HL-60 (cell line): ENCODE results near the gene ZNF350.
"Not testable (repeated sequence)": the region's sequence is repeated elsewhere in the genome, so short reads cannot be mapped to it uniquely, and the experiment has no call there.

ENCODE experiments used
- DNase-seq, 2 experiments: peaks; one replicate each; pipeline ENCODE4 v3.0.0-alpha.2; 2010 to 2020; ENCODE audit warnings: low read depth in 1 of 2, low spot score in 1 of 2
- H3K27ac ChIP-seq: fragments of 250-450 bp; sonication (Bioruptor Pico); replicated peaks from 2 replicates; pipeline ENCODE4 v1.5.1; 2020; ENCODE audit warnings: mild to moderate bottlenecking, moderate library complexity
- H3K27me3 ChIP-seq: fragments of 250-450 bp; sonication (Bioruptor Pico); 2 replicates; pipeline ENCODE4 v1.5.1; 2021; ENCODE audit warnings: mild to moderate bottlenecking, moderate library complexity; ENCODE audit not compliant: insufficient read depth, poor library complexity, severe bottlenecking
- H3K4me3 ChIP-seq: replicated peaks from 2 replicates; pipeline ENCODE4 v1.5.1; 2011; ENCODE audit warnings: mild to moderate bottlenecking, control low read depth, low read length; ENCODE audit not compliant: insufficient read depth
- GABPA ChIP-seq: IDR thresholded peaks from 2 replicates; pipeline ENCODE4 v1.6.1; 2012; ENCODE audit warnings: low read depth
- POLR2AphosphoS5 ChIP-seq: IDR thresholded peaks from 2 replicates; pipeline ENCODE4 v1.6.1; 2012; ENCODE audit warnings: low read depth
- SPI1 ChIP-seq: IDR thresholded peaks from 2 replicates; pipeline ENCODE4 v1.6.1; 2012; ENCODE audit warnings: low read depth, mild to moderate bottlenecking, borderline replicate concordance
- TF ChIP-seq, protein P1 (sequence below): IDR thresholded peaks from 2 replicates; pipeline ENCODE4 v1.6.1; 2012; ENCODE audit warnings: low read depth; ENCODE audit not compliant: insufficient replicate concordance
- TF ChIP-seq, protein P2 (sequence below): IDR thresholded peaks from one replicate; pipeline ENCODE4 v1.5.1; 2011; ENCODE audit warnings: low read length, control low read depth, inconsistent platforms; ENCODE audit not compliant: insufficient read depth

The ZNF350 gene

DNA sequence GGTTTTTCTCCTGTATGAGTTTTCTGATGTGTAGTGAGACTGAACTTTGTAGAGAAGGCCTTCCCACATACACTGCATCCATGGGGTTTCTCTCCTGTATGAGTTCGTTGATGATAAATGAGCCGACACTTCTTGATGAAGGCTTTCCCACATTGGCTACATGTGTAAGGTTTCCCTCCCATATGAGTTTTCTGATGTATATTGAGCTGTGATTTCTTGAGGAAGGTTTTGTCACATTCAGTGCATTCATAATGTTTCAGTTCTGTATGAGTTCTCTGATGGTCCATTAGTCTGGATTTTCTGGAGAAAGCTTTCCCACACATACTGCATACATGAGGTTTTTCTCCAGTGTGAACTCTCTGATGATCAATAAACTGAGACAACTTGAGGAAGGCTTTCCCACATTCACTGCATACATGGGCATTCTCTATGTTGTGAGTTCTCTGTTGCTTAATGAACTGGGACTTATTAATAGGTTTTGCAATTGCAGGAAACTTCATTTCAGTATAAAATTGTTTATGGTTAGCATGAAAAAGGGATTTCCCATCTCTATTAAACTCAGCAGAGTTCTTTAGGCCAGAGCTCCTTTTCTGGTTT lies 7.5 kb upstream of the ZNF350 start:
- DNase-seq = no peak
- Histone ChIP-seq H3K27ac (no peak overlapping the region), H3K27me3 (no peaks in the 10 kb centered on the region), H3K4me3 (no peak overlapping the region)
- TF ChIP-seq, protein P1, sequence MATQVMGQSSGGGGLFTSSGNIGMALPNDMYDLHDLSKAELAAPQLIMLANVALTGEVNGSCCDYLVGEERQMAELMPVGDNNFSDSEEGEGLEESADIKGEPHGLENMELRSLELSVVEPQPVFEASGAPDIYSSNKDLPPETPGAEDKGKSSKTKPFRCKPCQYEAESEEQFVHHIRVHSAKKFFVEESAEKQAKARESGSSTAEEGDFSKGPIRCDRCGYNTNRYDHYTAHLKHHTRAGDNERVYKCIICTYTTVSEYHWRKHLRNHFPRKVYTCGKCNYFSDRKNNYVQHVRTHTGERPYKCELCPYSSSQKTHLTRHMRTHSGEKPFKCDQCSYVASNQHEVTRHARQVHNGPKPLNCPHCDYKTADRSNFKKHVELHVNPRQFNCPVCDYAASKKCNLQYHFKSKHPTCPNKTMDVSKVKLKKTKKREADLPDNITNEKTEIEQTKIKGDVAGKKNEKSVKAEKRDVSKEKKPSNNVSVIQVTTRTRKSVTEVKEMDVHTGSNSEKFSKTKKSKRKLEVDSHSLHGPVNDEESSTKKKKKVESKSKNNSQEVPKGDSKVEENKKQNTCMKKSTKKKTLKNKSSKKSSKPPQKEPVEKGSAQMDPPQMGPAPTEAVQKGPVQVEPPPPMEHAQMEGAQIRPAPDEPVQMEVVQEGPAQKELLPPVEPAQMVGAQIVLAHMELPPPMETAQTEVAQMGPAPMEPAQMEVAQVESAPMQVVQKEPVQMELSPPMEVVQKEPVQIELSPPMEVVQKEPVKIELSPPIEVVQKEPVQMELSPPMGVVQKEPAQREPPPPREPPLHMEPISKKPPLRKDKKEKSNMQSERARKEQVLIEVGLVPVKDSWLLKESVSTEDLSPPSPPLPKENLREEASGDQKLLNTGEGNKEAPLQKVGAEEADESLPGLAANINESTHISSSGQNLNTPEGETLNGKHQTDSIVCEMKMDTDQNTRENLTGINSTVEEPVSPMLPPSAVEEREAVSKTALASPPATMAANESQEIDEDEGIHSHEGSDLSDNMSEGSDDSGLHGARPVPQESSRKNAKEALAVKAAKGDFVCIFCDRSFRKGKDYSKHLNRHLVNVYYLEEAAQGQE = no peak
- TF ChIP-seq GABPA = no peak
- TF ChIP-seq, protein P2, sequence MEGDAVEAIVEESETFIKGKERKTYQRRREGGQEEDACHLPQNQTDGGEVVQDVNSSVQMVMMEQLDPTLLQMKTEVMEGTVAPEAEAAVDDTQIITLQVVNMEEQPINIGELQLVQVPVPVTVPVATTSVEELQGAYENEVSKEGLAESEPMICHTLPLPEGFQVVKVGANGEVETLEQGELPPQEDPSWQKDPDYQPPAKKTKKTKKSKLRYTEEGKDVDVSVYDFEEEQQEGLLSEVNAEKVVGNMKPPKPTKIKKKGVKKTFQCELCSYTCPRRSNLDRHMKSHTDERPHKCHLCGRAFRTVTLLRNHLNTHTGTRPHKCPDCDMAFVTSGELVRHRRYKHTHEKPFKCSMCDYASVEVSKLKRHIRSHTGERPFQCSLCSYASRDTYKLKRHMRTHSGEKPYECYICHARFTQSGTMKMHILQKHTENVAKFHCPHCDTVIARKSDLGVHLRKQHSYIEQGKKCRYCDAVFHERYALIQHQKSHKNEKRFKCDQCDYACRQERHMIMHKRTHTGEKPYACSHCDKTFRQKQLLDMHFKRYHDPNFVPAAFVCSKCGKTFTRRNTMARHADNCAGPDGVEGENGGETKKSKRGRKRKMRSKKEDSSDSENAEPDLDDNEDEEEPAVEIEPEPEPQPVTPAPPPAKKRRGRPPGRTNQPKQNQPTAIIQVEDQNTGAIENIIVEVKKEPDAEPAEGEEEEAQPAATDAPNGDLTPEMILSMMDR = no peak
- no peak for TF ChIP-seq POLR2AphosphoS5
- TF ChIP-seq SPI1 = no peak

GRCh38 chr19:51993422-51993821 lies 6.8 kb upstream of the ZNF350 start:
- no peak for DNase-seq
- Histone ChIP-seq H3K27ac (no peak overlapping the region), H3K27me3 (no peaks in the 10 kb centered on the region), H3K4me3 (no peak overlapping the region)
- TF ChIP-seq, protein P2 = no peak

DNA sequence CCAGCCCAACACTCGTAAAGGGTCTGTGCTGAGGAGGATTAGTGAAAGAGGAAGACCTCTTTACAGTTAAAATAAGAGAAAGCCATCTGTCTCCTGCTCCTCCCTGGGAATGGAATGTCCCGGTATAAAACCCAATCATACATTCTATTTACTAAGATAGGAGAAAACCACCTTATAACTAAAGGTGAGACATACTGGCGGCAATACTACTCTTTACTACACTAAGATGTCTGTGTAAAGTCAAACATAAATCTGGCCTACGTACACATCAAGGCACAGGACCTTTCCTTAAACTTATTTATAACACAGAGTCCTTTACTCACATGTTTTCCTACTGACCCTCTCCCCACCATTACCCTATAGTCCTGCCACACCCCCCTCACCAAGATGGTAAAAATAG lies 3.3 kb downstream of the ZNF350 start:
- no peak for TF ChIP-seq SPI1
- no peak for TF ChIP-seq POLR2AphosphoS5
- TF ChIP-seq, protein P2 = no peak
- TF ChIP-seq GABPA = no peak
- TF ChIP-seq, protein P1 = no peak

DNA sequence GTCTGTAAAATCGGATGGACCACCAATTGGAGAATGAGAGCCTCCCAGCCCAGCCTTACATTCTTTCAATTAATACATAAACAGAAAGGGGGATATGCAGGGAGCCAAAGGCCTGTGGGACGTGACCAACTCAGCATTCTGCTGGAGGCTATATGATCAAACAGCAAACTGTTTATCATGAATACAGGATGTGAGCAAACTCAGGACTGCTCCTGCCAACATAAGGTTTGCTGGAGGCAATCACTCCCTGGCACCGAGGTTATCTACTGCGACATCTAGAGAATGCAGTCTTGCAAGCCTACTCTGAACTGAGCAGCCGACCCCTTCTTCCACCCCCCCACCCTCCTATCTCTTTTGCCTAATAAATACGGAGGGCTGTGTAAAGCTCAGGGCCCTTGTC lies 5.7 kb downstream of the ZNF350 start:
- DNase-seq, H3K27me3 ChIP-seq, H3K27ac ChIP-seq, H3K4me3 ChIP-seq: not testable (repeated sequence)

More for the DNA sequence above, 3.3 kb downstream of the ZNF350 start:
- no peaks in the 10 kb centered on the region for H3K27me3 ChIP-seq
- DNase-seq = no peak
- no peak overlapping the region for H3K4me3 ChIP-seq
- no peak overlapping the region for H3K27ac ChIP-seq
